ENCODE data around the gene RAET1G.
A peak's percentile ranks its signal among the peaks of the same experiment; 100 is the strongest.
"Not testable (repeated sequence)": the region's sequence is repeated elsewhere in the genome, so short reads cannot be mapped to it uniquely, and the experiment has no call there.

The RAET1G gene

DNA sequence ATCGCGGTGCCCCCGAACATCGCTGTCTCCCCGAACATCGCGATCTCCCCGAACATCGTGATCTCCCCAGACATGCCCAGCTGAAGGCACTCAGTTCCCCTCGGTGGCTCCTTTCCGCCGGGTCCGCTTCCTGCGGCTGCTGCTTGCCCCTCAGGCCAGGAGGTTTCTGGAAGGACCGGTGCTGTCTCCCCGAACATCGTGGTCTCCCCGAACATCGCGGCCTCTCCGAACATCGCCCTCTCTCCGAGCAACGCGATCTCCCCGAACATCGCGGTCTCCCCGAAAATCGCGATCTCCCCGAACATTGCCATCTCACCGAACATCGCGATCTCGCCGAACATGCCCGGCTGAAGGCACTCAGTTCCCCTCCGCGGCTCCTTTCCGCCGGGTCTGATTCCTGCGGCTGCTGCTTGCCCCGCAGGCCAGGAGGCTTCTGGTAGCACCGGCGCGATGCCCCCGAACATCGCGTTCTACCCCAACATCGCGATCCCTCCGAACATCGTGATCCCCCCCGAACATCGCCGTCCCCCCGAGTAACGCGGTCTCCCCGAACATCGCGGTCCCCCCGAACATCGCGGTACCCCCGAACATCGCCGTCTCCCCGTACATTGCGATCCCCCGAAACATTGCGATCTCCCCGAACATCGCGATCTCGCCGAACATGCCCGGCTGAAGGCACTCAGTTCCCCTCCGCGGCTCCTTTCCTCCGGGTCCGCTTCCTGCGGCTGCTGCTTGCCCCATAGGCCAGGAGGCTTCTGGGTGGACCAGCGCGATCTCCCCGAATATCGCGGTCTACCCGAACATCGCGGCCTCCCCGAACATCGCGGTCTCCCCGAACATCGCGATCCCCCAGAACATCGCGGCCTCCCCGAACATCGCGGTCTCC, 41.6 kb upstream of the RAET1G start:
- peak overlapping the region; percentile 48 for H3K4me3 ChIP-seq (ENCODE audit: low read depth, low read length)
- in situ Hi-C loops (cut with HindIII; ENCODE audit: low sequenced_read_pairs), result no loop called here
- DNase-seq (ENCODE audit: low read depth, low spot score), result peak; percentile 42
- TF ChIP-seq CTCF (IDR thresholded peaks at IDR 0.05; ENCODE audit: low read depth, low read length), result no peak

DNA sequence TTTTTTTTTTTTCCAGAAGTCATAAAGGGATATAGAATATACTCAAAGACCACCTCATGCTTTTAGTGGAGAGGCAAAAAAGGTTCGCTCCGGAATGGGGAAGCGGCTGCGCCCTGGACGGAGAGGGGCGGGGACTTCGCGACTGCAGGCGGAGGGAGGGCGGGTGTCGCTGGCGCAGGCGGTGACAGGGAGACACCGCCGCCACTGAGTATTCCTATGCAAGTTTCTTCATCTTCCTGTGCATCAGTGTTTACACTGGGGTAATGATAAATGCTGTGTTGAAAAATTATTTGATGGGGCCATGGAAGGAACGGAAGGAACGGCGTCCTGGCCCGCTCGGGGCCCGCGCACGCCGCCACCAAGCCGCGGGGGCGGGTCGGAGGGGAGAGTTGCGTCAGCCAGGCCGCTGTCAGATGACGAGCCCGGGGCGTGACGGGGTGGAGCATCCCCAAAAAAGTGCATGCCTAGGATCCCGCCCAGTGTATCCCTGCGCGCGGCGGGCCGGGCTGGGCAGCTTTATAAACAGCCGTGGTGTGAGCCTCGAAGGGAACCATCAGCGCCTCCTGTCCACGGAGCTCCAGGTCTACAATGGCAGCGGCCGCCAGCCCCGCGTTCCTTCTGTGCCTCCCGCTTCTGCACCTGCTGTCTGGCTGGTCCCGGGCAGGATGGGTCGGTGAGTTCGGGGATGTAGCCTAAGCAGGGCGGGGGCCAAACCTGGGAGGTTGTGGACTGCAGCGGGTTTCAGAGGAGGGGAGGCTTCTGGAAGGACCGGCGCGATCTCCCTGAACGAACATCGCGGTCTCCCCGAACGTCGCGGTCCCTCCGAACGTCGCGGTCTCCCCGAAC, 40.8 kb upstream of the RAET1G start, which contains the start of gene ULBP1:
Gene ULBP1 (plus strand): TSS at position 482 of the 846 bp plus-strand sequence. CDS start 107 bp downstream, at position 589.
- TF ChIP-seq CTCF (IDR thresholded peaks at IDR 0.05; ENCODE audit: low read depth, low read length), result peak; percentile 13
- H3K4me3 ChIP-seq (ENCODE audit: low read depth, low read length), result peak within 1 kb of the TSS; percentile 48
- in situ Hi-C loops (cut with HindIII; ENCODE audit: low sequenced_read_pairs), result no loop called here
- peak; percentile 88 for DNase-seq (ENCODE audit: low read depth, low spot score)

DNA sequence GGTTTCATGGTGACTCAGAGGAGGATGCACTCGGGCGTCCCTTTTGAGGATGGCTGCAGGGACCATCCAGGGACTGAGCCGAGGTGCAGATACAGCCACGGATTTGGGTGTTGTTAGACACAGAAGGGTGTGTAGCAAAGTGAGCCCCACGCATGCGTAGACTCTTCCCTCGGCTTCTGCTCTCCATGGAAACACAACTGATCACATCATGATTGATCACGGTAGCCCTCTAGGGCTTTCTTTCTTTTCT, 40.2 kb upstream of the RAET1G start:
- TF ChIP-seq CTCF (IDR thresholded peaks at IDR 0.05; ENCODE audit: low read depth, low read length), result no peak
- in situ Hi-C loops (cut with HindIII; ENCODE audit: low sequenced_read_pairs), result no loop called here
- peak; percentile 50 for DNase-seq (ENCODE audit: low read depth, low spot score)
- peak overlapping the region; percentile 48 for H3K4me3 ChIP-seq (ENCODE audit: low read depth, low read length)

DNA sequence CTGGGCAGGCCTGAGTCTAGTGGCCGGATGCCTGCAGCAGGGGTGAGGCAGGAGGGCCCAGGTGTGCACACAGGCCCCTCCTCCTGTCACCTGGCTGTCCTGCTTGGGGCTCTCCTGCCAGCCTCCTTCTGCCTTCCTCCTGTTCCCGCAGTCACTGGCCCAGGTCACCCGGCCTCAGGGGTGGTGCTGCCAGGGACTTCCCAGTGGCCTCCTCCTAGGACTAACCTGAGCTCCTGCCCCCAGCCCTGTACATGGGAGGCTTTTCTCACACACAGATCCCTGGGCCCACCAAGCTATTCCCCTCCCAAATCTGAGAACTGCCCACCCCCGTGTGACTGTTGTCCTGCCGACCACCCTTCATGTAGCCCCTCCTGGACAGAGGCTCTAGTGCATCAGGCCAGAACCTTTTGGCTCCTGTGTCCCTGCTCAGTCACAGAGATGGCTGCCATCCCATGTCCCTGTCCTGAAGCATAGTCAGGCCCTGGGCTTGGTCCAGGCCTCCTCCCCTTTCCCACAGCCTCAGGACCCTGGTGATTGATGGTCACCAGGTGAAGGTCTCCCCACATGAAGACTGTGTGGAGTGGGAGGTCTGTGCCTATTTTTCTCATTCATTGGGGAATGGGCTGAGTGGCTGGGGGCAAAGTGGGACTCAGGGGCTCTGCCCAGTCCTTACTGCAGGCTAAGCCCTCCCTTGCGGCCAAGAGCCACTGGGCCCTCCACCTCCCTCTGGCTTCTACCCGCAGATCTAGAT, 39.7 kb upstream of the RAET1G start:
- DNase-seq (ENCODE audit: low read depth, low spot score), result no peak
- no peak for TF ChIP-seq CTCF (IDR thresholded peaks at IDR 0.05; ENCODE audit: low read depth, low read length)
- no peak overlapping the region for H3K4me3 ChIP-seq (ENCODE audit: low read depth, low read length)
- in situ Hi-C loops (cut with HindIII; ENCODE audit: low sequenced_read_pairs), result no loop called here

DNA sequence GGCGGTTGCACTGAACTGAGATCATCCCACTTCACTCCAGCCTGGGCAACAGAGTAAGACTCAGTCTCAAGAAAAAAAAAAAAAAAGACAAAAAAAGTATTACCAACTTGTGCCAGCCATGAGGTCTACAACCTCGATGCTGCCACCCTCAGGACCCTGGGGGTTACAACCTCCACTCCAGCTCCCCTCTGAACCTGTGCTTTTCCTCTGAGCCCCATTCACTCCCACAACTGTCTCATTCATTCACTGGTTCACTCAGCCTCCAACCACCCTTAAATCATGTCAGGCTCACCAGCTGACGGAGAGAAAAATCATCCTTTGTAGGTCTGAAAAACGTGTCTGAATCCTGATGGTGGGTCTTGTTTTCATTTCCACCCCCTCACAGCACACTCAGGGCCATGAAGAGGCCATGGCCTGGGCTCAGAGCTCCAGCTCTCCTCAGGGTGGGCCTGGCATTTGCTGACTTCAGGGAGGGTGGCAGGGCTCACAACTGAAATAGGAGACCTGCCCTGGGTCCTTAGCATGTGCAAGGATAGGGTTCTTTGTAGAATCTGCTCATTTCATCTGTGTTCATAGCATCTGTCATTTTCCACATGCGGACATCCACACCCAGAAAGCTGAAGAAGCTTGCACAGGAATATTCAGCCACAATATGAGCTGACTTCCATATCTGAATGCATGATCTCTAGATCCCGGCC, 39.0 kb upstream of the RAET1G start:
- no peak overlapping the region for H3K4me3 ChIP-seq (ENCODE audit: low read depth, low read length)
- in situ Hi-C loops (cut with HindIII; ENCODE audit: low sequenced_read_pairs), result no loop called here
- TF ChIP-seq CTCF (IDR thresholded peaks at IDR 0.05; ENCODE audit: low read depth, low read length), result no peak
- DNase-seq (ENCODE audit: low read depth, low spot score), result no peak

DNA sequence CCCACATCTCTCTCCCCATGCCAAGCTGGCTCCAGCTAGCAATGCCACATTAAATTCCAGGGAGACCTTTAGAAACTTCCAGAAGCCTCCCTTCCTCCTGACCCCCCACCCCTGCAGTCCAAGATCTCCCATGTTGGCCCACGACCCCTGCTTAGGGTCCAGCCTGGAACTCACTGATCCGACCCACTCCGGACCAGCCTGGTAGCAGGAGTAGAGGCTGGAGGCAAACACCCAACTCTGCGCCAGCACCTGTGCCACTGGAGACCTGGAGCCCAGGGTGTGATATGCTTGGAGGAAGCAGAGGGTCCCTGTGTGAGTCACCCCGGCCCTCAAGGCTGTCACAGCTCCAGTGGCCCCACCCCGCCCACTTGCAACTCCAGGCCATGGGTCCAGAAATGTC, 37.6 kb upstream of the RAET1G start:
- in situ Hi-C loops (cut with HindIII; ENCODE audit: low sequenced_read_pairs), result no loop called here
- H3K4me3 ChIP-seq (ENCODE audit: low read depth, low read length), result no peak overlapping the region
- TF ChIP-seq CTCF (IDR thresholded peaks at IDR 0.05; ENCODE audit: low read depth, low read length), result no peak
- DNase-seq (ENCODE audit: low read depth, low spot score), result no peak

DNA sequence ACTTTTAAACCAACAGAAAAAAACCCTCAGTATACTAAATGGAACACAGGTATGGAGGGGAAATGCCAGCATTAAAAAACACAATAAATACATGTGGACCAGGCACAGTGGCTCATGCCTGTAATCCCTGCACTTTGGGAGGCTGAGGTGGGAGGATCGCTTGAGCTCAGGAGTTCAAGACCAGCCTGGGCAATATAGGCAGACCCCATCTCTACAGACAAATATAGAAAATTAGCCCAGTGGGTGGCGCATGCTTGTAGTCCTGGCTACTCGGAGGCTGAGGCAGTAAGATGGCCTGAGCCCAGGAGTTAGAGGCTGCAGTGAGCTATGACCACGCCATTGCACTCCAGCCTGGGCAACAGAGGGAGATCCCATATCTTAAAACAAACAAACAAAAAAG, 36.9 kb upstream of the RAET1G start:
- in situ Hi-C loops (cut with HindIII; ENCODE audit: low sequenced_read_pairs); DNase-seq (ENCODE audit: low read depth, low spot score); H3K4me3 ChIP-seq (ENCODE audit: low read depth, low read length): not testable (repeated sequence)

DNA sequence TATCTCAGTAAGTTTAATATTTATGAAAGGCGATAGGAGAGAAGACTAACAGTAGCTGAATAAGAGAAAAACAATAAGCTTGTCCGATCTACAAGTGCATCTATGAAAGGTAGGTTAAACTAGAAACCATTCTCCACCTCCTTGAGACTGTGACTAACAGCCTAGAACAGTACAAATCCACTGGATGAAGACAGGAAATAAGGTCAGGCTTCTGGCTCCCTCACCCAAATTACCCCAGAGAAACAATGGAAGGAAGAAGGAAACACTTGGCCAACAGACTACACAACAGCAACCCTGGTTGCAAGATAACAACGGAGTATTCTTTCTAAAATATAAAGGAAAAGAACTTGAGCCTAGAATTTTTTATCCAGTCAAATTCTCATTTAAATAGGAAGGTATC, 35.2 kb upstream of the RAET1G start:
- in situ Hi-C loops (cut with HindIII; ENCODE audit: low sequenced_read_pairs); DNase-seq (ENCODE audit: low read depth, low spot score); H3K4me3 ChIP-seq (ENCODE audit: low read depth, low read length): not testable (repeated sequence)

Measured in astrocyte of the spinal cord (primary cell).